SJCRH30 (cell line): Measurements from ENCODE around the gene HTR3D. TPM values are rescaled to one million over a fixed set of nuclear protein-coding genes. Genes with fewer than 3 reads are reported as not detected.
"Not testable (repeated sequence)": the region's sequence is repeated elsewhere in the genome, so short reads cannot be mapped to it uniquely, and the experiment has no call there.

Experiments
- DNase-seq, 2 experiments: peaks; one replicate each; pipeline ENCODE4 v3.0.0-alpha.2; 2015 to 2020
- H3K27ac ChIP-seq: fragments of 250-450 bp; sonication (Bioruptor Pico); 2 replicates; pipeline ENCODE4 v1.5.1; 2020; ENCODE audit warnings: mild to moderate bottlenecking, moderate library complexity
- H3K27me3 ChIP-seq: fragments of 250-450 bp; sonication (Bioruptor Pico); 2 replicates; pipeline ENCODE4 v1.5.1; 2020; ENCODE audit warnings: mild to moderate bottlenecking, moderate library complexity
- H3K36me3 ChIP-seq: fragments of 250-450 bp; sonication (Bioruptor Pico); 2 replicates; pipeline ENCODE4 v1.5.1; 2020; ENCODE audit warnings: mild to moderate bottlenecking, moderate library complexity
- H3K4me1 ChIP-seq: fragments of 250-450 bp; sonication (Bioruptor Pico); 2 replicates; pipeline ENCODE4 v1.5.1; 2020; ENCODE audit warnings: mild to moderate bottlenecking, moderate library complexity
- H3K4me3 ChIP-seq: fragments of 250-450 bp; sonication (Bioruptor Pico); 2 replicates; pipeline ENCODE4 v1.5.1; 2020; ENCODE audit warnings: mild to moderate bottlenecking, moderate library complexity
- H3K9me3 ChIP-seq: fragments of 250-450 bp; sonication (Bioruptor Pico); replicated peaks from 2 replicates; pipeline ENCODE4 v1.5.1; 2020; ENCODE audit warnings: mild to moderate bottlenecking, moderate library complexity
- total RNA-seq: library from RNA; depleted of rRNA; stranded (reverse); fragments of >200 nt; shearing (Covaris generic); gene quantifications from 2 replicates; pipeline ENCODE4 v1.2.3, GENCODE V29; 2014

HTR3D gene
- total RNA-seq, 1 experiment from 2014 or later = not detected

GRCh38 chr3:184029443-184029842 is 2.1 kb upstream of the HTR3D start:
- no peaks in the 10 kb centered on the region for H3K4me1 ChIP-seq
- H3K9me3 ChIP-seq = no peaks in the 10 kb centered on the region
- H3K27ac ChIP-seq = no peak overlapping the region
- H3K36me3 ChIP-seq = no peaks in the 10 kb centered on the region
- H3K4me3 ChIP-seq = no peak overlapping the region
- no peak for DNase-seq
- no peaks in the 10 kb centered on the region for H3K27me3 ChIP-seq

GRCh38 chr3:184030536-184030935 is 1.0 kb upstream of the HTR3D start:
- Histone ChIP-seq H3K4me3 (no peak overlapping the region), H3K36me3 (no peaks in the 10 kb centered on the region), H3K9me3 (no peaks in the 10 kb centered on the region), H3K4me1 (no peaks in the 10 kb centered on the region), H3K27me3 (no peaks in the 10 kb centered on the region), H3K27ac (no peak overlapping the region)
- DNase-seq = no peak

DNA sequence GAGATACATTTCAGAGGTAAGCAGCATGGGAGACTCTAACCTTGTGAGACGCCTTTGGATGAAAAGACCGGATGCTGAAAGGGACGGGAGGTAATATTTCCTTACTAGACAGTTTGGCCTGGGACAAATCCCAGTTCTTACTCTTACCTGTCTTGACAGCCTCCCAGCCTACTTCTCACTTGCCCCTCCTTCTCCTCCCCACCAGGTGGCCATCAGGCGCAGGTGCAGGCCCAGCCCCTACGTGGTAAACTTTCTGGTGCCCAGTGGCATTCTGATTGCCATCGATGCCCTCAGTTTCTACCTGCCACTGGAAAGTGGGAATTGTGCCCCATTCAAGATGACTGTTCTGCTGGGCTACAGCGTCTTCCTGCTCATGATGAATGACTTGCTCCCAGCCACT is 6.3 kb downstream of the HTR3D start:
- no peaks in the 10 kb centered on the region for H3K9me3 ChIP-seq
- H3K4me3 ChIP-seq = no peak overlapping the region
- no peak overlapping the region for H3K27ac ChIP-seq
- H3K4me1 ChIP-seq = no peaks in the 10 kb centered on the region
- H3K27me3 ChIP-seq = no peaks in the 10 kb centered on the region
- H3K36me3 ChIP-seq = no peaks in the 10 kb centered on the region
- DNase-seq = no peak

- H3K9me3 ChIP-seq, H3K4me3 ChIP-seq, H3K36me3 ChIP-seq, H3K27ac ChIP-seq, H3K4me1 ChIP-seq, H3K27me3 ChIP-seq, DNase-seq: not testable (repeated sequence)
Measured at GRCh38 chr3:184038307-184038706, 6.8 kb downstream of the HTR3D start.

DNA sequence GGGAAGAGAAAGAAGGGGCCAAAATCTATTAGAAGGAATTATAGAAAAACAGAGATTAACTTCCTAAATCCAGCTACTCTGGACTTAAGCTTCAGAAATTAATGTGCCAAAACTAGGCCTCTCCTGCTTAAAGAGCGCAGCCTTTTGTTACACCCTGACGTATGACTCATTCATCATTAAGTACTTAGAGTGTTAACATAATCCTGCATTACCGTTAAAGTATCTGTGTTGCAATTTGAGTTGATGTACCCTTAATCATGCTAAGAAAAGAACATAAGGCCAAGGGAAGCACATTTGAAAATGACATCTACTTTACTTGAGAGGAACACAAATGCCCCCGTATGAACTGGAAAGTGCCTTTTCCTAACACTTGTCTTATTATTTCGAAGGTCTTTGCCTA is 7.9 kb downstream of the HTR3D start:
- no peaks in the 10 kb centered on the region for H3K4me1 ChIP-seq
- H3K9me3 ChIP-seq = no peaks in the 10 kb centered on the region
- H3K36me3 ChIP-seq = no peaks in the 10 kb centered on the region
- no peak for DNase-seq
- no peak overlapping the region for H3K4me3 ChIP-seq
- no peaks in the 10 kb centered on the region for H3K27me3 ChIP-seq
- no peak overlapping the region for H3K27ac ChIP-seq

DNA sequence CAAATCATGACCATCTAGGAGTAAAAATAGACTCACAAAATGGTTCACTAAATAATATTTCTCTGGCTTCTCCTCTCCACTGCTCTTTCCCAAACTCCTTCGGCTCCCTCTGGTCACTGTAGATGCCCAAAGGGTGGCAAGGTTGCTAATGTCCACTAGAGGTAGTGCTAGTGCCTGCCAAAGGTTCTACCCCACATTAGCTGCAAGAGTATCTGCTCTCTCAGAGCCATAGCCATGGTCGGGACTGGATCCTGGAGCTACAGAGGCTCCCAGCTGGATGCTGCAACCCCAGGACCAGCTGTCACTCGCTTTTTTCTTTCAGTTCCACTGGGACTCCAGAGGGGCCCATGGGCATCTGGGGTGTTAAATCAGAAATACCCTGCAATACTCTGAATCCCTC is 8.5 kb downstream of the HTR3D start:
- H3K9me3 ChIP-seq = no peaks in the 10 kb centered on the region
- no peaks in the 10 kb centered on the region for H3K27me3 ChIP-seq
- no peaks in the 10 kb centered on the region for H3K4me1 ChIP-seq
- DNase-seq = peak; percentile 63 to 72
- H3K27ac ChIP-seq = no peak overlapping the region
- no peaks in the 10 kb centered on the region for H3K36me3 ChIP-seq
- H3K4me3 ChIP-seq = no peak overlapping the region

- Histone ChIP-seq H3K9me3 (no peaks in the 10 kb centered on the region), H3K36me3 (no peaks in the 10 kb centered on the region), H3K27me3 (no peaks in the 10 kb centered on the region), H3K27ac (no peak overlapping the region), H3K4me1 (no peaks in the 10 kb centered on the region), H3K4me3 (no peak overlapping the region)
- DNase-seq = no peak
Measured at GRCh38 chr3:184042617-184043016, 11.1 kb downstream of the HTR3D start.

DNA sequence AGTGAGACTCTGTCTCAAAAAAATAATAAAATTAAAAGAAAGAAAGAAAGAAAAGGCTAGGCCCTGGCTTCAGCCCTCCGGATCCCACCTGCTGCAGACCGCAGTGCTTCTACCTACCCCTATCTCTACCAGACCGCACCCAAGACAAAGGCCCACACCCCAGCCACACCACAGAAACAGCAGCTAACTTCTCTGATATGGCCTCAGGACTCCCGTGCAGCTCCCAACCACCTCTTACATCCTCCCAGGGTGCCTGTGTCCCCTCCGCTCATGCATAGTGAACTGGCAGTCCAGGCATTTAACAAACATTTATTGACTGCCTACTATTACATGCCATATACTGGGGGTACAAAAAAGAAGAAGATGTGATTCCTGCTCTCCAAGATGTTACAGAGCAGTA is 14.5 kb downstream of the HTR3D start:
- no peaks in the 10 kb centered on the region for H3K36me3 ChIP-seq
- no peak for DNase-seq
- H3K4me1 ChIP-seq = no peaks in the 10 kb centered on the region
- no peaks in the 10 kb centered on the region for H3K9me3 ChIP-seq
- no peak overlapping the region for H3K27ac ChIP-seq
- no peaks in the 10 kb centered on the region for H3K27me3 ChIP-seq
- no peak overlapping the region for H3K4me3 ChIP-seq

DNA sequence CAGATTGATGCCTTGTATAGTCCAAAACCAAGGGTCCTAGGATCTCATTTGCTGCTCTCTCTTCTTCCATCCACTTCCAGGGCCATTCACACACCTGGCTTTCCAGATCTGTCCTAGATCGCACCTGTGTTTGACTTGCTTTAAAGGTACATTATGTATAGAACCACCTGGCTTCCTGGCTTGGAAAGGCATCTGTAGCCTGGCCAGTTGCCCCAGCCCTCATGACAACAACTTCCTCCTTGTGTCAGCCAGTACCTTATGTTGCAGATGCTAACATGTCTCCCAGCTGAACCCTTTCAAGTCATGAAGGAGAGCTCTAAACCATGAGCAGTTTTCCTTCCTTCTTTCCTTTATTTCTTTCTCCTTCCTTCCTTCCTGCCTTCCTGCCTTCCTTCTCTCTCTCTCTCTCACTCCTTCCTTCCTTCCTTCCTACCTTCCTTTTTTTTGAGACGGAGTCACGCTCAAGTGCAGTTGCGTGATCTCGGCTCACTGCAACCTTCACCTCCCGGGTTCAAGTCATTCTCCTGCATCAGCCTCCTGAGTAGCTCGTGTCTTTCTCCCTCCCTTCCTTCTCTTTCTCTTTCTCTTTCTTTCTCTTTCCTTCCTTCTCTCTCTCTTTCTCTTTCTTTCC is 18.8 kb downstream of the HTR3D start:
- Histone ChIP-seq H3K4me3 (no peak overlapping the region), H3K27ac (no peak overlapping the region), H3K36me3 (no peaks in the 10 kb centered on the region), H3K9me3 (no peaks in the 10 kb centered on the region), H3K27me3 (no peaks in the 10 kb centered on the region), H3K4me1 (no peaks in the 10 kb centered on the region)
- no peak for DNase-seq

GRCh38 chr3:184052767-184053166 is 21.2 kb downstream of the HTR3D start, which contains the start of gene HTR3C:
Gene HTR3C, plus strand, starts transcription at chr3:184053047. Its CDS starts 34 bp downstream, at chr3:184053081.
- Histone ChIP-seq H3K9me3 (no peaks in the 10 kb centered on the region), H3K27ac (no peak within 1 kb of the TSS), H3K4me3 (no peak within 1 kb of the TSS), H3K27me3 (no peaks in the 10 kb centered on the region), H3K4me1 (no peaks in the 10 kb centered on the region), H3K36me3 (no peaks in the 10 kb centered on the region)
- no peak for DNase-seq

GRCh38 chr3:184058029-184058428 is 26.5 kb downstream of the HTR3D start:
- H3K4me1 ChIP-seq = no peaks in the 10 kb centered on the region
- no peak overlapping the region for H3K27ac ChIP-seq
- H3K27me3 ChIP-seq = no peaks in the 10 kb centered on the region
- H3K4me3 ChIP-seq = no peak overlapping the region
- H3K9me3 ChIP-seq = no peaks in the 10 kb centered on the region
- DNase-seq = no peak
- no peaks in the 10 kb centered on the region for H3K36me3 ChIP-seq

- Histone ChIP-seq H3K4me3 (no peak overlapping the region), H3K4me1 (no peaks in the 10 kb centered on the region), H3K27me3 (no peaks in the 10 kb centered on the region), H3K36me3 (no peaks in the 10 kb centered on the region), H3K9me3 (no peaks in the 10 kb centered on the region), H3K27ac (no peak overlapping the region)
- DNase-seq = no peak
Measured at GRCh38 chr3:184059424-184059823, 27.9 kb downstream of the HTR3D start.

DNA sequence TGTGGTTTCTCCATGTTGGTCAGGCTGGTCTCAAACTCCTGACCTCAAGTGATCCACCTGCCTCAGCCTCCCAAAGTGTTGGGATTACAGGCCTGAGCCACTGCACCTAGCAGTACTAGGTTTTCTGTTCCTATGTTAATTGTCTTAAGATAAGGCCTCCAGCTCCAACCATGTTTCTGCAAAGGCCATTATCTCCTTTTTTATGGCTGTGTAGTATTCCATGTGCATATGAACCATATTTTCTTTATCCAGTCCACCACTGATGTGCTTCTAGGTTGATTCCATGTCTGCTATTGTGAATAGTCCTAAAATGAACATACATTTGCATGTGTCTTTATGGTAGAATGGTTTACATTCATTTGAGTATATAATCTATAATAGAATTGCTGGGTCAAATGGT is 31.1 kb downstream of the HTR3D start:
- no peak for DNase-seq

DNA sequence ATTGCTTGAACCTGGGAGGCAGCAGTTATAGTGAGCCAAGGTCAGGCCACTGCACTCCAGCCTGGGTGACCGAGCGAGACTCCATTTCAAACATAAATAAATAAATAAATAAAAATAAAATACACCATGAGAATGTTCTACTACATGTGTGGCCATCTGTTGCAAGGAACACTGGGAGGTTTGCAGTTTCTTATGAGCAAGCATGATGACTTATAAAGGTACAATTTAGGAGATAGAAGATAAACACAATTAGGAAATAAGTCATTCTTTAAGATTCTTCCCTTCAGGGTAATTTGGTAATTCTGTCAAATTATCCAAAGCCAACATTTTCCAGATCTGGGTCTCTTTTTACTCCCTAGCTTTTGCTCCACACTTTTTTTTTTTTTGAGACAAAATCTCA is 34.7 kb downstream of the HTR3D start:
- DNase-seq = no peak
- no peaks in the 10 kb centered on the region for H3K36me3 ChIP-seq
- no peaks in the 10 kb centered on the region for H3K9me3 ChIP-seq
- no peak overlapping the region for H3K4me3 ChIP-seq
- no peaks in the 10 kb centered on the region for H3K4me1 ChIP-seq
- H3K27ac ChIP-seq = no peak overlapping the region
- no peaks in the 10 kb centered on the region for H3K27me3 ChIP-seq

More for the DNA sequence above, 31.1 kb downstream of the HTR3D start:
- Histone ChIP-seq H3K27me3 (no peaks in the 10 kb centered on the region), H3K27ac (no peak overlapping the region), H3K4me3 (no peak overlapping the region), H3K9me3 (no peaks in the 10 kb centered on the region), H3K36me3 (no peaks in the 10 kb centered on the region), H3K4me1 (no peaks in the 10 kb centered on the region)

GRCh38 chr3:184067573-184068055 is 36.1 kb downstream of the HTR3D start:
- Histone ChIP-seq H3K27ac (no peak overlapping the region), H3K36me3 (no peaks in the 10 kb centered on the region), H3K4me3 (no peak overlapping the region), H3K4me1 (no peaks in the 10 kb centered on the region), H3K27me3 (no peaks in the 10 kb centered on the region), H3K9me3 (no peaks in the 10 kb centered on the region)
- no peak for DNase-seq

DNA sequence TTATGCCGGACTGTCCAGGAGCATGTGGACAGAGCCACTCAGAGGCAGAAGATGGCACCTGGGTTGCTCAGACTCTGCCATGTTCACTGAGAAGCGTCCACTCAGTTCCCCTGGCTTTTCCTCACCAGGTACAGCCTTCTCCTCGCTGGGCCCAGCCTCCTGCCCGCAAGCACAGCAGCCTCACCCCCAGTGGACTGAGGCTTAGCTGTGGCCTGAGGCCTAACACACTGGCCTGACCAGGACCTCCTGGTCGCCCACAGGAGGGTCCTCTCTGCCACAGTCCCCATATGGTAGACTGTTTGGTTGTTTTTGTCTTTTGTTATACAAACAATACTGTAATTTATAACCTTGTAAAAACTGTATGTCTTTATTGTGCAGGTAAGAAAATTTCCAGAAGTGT is 36.8 kb downstream of the HTR3D start:
- no peak for DNase-seq
- Histone ChIP-seq H3K9me3 (no peaks in the 10 kb centered on the region), H3K36me3 (no peaks in the 10 kb centered on the region), H3K27ac (no peak overlapping the region), H3K27me3 (no peaks in the 10 kb centered on the region), H3K4me1 (no peaks in the 10 kb centered on the region), H3K4me3 (no peak overlapping the region)
